ENCODE data around the gene PRR20D.
"Not testable (repeated sequence)": the region's sequence is repeated elsewhere in the genome, so short reads cannot be mapped to it uniquely, and the experiment has no call there.

Gene PRR20D

DNA sequence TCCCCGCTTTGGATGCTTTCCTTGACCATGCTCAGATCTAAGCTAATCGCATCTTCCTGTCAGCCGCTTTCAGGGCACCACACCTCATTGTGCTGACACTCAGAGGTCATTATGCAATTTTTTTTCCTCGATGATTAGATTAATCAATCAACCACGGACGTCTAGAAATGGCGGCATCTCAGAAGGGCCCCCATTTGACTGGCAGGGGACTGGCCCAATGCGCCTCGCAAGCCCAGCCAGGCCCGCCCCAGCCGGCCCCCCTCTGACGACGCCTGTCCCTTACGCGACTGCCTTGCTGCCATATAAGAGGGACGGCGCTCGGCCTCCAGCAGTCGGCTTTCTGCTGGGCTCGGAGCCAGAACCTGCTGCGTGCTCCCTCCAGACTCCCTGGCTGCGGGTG is 6.7 kb upstream of the PRR20D start, which contains the start of gene PRR20C:
Gene PRR20C (plus strand): TSS at position 301 of the 400 bp plus-strand sequence. CDS start 387 bp downstream, outside the sequence.
- H3K4me3 ChIP-seq (ENCODE audit: low read length in 2 of 2); H3K9me3 ChIP-seq (ENCODE audit: control insufficient read depth in 2 of 2, low read length in 2 of 2); H3K4me1 ChIP-seq (ENCODE audit: control insufficient read depth, insufficient read depth, low read length); H3K27me3 ChIP-seq (ENCODE audit: control insufficient read depth in 1 of 2, insufficient read depth in 2 of 2, low read length in 2 of 2); H3K27ac ChIP-seq (ENCODE audit: low read length); H3K36me3 ChIP-seq (ENCODE audit: control insufficient read depth in 2 of 2, insufficient read depth in 2 of 2, low read length in 2 of 2); H3K9ac ChIP-seq (ENCODE audit: low read length in 2 of 2): not testable (repeated sequence)

DNA sequence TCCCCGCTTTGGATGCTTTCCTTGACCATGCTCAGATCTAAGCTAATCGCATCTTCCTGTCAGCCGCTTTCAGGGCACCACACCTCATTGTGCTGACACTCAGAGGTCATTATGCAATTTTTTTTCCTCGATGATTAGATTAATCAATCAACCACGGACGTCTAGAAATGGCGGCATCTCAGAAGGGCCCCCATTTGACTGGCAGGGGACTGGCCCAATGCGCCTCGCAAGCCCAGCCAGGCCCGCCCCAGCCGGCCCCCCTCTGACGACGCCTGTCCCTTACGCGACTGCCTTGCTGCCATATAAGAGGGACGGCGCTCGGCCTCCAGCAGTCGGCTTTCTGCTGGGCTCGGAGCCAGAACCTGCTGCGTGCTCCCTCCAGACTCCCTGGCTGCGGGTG is 6.5 kb downstream of the PRR20D start, which contains the start of gene PRR20E:
Gene PRR20E (plus strand): TSS at position 301 of the 400 bp plus-strand sequence. CDS start 387 bp downstream, outside the sequence.
- not testable (repeated sequence) for H3K27me3 ChIP-seq (ENCODE audit: control insufficient read depth in 1 of 2, insufficient read depth in 2 of 2, low read length in 2 of 2); H3K36me3 ChIP-seq (ENCODE audit: control insufficient read depth in 2 of 2, insufficient read depth in 2 of 2, low read length in 2 of 2); H3K9ac ChIP-seq (ENCODE audit: low read length in 2 of 2); H3K27ac ChIP-seq (ENCODE audit: low read length); H3K4me3 ChIP-seq (ENCODE audit: low read length in 2 of 2); H3K4me1 ChIP-seq (ENCODE audit: control insufficient read depth, insufficient read depth, low read length); H3K9me3 ChIP-seq (ENCODE audit: control insufficient read depth in 2 of 2, low read length in 2 of 2)

DNA sequence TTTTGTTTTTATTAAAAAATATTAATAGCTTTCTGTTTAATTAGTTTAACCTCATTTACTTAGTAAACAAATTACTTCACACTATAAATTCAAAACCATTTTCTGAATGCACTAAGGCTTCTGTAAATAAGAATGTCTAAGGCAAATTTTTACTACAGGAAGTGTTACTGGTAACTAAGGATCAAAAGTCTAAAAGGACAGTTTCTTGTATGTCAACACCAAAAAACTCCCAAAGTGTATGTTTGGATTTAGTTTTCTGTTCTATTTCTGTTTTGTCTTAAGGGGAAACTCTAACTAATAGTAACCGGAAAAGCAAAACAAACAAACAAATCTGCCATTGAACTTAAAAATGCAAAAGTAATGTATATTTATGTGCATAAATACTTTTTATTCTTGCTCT is 31.2 kb downstream of the PRR20D start:
- Histone ChIP-seq H3K27ac (ENCODE audit: low read length) (no peak overlapping the region), H3K9me3 (ENCODE audit: control insufficient read depth in 2 of 2, low read length in 2 of 2) (no peaks in the 10 kb centered on the region), H3K27me3 (ENCODE audit: control insufficient read depth in 1 of 2, insufficient read depth in 2 of 2, low read length in 2 of 2) (no peaks in the 10 kb centered on the region), H3K9ac (ENCODE audit: low read length in 2 of 2) (no peak overlapping the region), H3K4me3 (ENCODE audit: low read length in 2 of 2) (no peak overlapping the region), H3K36me3 (ENCODE audit: control insufficient read depth in 2 of 2, insufficient read depth in 2 of 2, low read length in 2 of 2) (no peaks in the 10 kb centered on the region), H3K4me1 (ENCODE audit: control insufficient read depth, insufficient read depth, low read length) (no peaks in the 10 kb centered on the region)

DNA sequence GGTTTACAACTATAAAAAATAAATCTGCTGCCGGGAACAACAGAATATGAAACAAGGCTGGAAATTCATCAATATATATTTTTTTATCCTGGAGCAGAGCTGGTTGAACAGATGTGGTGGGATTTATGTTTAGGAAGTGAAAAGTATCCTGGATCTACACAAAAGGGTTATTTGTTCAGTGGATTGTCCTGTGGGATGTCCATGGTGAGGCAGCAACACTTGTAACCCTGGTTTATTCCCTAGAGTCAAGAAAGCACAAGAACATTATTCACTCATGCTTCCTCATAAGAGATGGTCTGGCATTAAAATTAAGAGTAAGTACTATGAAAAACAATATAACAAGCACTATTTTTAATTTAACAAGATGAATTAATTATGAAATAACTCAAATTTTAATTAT is 52.6 kb downstream of the PRR20D start:
- no peak overlapping the region for H3K27ac ChIP-seq (ENCODE audit: low read length)
- H3K27me3 ChIP-seq (ENCODE audit: control insufficient read depth in 1 of 2, insufficient read depth in 2 of 2, low read length in 2 of 2): no peaks in the 10 kb centered on the region
- no peaks in the 10 kb centered on the region for H3K36me3 ChIP-seq (ENCODE audit: control insufficient read depth in 2 of 2, insufficient read depth in 2 of 2, low read length in 2 of 2)
- H3K4me1 ChIP-seq (ENCODE audit: control insufficient read depth, insufficient read depth, low read length): no peaks in the 10 kb centered on the region
- no peak overlapping the region for H3K9ac ChIP-seq (ENCODE audit: low read length in 2 of 2)
- H3K4me3 ChIP-seq (ENCODE audit: low read length in 2 of 2): no peak overlapping the region
- H3K9me3 ChIP-seq (ENCODE audit: control insufficient read depth in 2 of 2, low read length in 2 of 2): no peaks in the 10 kb centered on the region

Measured in stomach smooth muscle (tissue), 2 donors.